Measurements from ENCODE around the gene USP24.
"Not testable (repeated sequence)": the region's sequence is repeated elsewhere in the genome, so short reads cannot be mapped to it uniquely, and the experiment has no call there.

The USP24 gene

DNA sequence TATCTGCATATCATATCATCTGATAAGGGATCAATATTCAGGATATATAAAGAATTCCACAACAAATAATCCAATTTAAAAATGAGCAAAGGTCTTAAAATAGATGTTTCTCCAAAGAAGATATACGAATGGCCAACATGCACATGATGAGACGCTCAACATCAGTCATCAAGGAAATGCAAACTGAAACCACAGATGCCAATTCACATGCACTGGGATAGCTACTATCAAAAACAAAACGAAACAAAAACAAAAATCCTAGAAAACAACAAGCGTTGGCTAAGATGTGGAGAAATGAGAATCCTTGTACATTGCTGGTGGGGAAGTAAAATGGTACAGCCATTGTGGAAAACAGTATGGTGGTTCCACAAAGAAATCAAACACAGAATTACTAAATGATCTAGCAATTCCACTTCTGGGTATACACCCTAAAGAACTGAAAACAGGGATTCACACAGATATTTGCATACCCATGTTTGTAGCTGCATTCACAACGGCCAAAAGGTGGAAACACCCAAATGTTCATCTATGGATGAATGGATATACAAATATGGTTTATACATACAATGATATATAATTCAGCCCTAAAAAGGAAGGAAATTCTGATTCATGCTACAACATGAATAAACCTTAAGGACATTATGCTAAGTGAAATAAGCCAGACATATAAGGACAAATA, 96.4 kb downstream of the USP24 start:
- no peak for DNase-seq (ENCODE audit: low read depth in 2 of 2)

DNA sequence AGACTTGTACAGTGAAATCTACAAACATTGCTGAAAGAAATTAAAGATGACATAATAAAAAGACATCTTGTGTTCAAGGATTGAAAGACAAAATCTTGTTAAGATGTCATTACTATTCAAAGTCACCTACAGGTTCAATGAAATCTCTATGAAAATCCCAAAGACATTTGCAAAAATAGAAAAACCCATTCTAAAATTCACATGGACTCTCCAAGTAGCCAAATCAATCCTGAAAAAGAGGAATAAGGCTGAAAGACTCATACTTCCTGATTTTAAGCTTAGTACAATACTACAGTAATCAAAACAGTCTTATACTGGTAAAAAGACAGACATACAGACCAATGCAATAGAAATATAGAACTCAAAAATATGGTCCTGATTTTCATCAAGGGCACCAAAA, 97.2 kb downstream of the USP24 start:
- no peak for DNase-seq (ENCODE audit: low read depth in 2 of 2)

DNA sequence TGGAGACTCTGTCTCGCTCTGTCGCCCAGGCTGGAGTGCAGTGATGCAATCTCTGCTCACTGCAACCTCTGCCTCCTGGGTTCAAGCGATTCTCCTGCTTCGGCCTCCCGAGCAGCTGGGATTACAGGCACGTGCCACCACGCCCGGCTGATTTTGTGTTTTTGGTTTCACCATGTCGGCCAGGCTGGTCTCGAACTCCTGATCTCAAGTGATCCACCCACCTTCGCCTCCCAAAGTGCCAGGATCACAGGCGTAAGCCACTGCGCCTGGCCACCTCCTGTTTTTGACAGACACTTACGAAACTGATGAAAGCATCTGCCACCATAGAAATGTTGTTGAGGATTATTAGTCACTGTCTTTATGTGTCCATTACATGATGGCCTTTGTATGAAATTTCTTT, 106.2 kb downstream of the USP24 start:
- not testable (repeated sequence) for DNase-seq (ENCODE audit: low read depth in 2 of 2)

DNA sequence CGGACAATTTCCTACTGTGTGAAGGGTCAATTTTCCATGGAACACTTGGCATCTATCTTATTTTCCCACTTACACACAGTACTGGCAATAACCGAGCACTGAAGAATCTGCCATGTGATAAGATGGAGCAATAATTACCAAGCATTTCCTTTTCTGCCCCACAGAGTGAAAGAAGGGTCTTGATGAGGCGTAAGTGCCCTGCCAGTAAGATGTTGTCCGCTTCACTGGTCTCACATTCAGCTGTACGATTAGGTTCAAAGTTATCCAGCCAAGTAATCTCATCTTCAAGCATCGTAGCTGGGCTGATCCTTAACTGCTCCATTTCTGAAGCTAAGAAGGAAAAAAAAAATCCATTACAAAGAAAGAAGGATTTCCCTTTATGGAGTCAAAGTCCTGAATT, 108.1 kb downstream of the USP24 start:
- no peak for DNase-seq (ENCODE audit: low read depth in 2 of 2)

DNA sequence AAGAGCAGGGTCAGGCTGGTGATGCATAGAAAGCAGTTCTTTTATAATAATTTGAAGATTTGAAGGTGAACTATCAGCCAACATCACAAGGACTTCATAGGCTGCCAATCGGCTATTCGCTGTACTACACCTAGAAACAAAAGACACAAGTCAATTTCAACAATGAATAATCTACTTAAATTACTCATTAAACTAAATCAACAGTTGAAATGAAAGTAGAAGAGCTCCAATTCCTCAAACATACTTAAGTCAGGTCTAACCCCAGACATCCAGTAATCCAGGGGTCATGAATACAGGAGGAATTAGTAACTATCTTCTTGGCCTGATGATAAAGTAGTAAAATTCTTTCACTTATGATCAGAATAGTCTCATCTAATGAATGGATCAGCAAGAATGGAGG, 111.3 kb downstream of the USP24 start:
- DNase-seq (ENCODE audit: low read depth in 2 of 2): no peak

DNA sequence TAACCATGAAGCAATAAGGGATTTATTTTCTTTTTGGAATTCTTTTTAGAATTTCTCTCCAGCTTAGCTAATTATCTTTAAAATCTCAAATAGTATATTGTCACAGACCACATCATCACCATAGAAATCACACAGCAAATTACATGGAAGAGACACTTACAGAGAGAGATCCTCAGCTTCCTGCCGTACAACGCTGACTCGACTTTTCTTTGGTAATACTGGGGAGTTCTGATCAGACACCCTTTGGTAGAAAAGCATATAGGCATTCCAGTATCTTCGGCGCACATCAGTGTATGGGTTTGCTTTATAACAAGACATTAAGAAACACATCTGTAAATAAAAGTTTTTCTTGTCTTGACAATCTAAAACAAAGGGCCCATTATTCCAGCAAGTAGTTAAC, 120.1 kb downstream of the USP24 start:
- DNase-seq (ENCODE audit: low read depth in 2 of 2): no peak

DNA sequence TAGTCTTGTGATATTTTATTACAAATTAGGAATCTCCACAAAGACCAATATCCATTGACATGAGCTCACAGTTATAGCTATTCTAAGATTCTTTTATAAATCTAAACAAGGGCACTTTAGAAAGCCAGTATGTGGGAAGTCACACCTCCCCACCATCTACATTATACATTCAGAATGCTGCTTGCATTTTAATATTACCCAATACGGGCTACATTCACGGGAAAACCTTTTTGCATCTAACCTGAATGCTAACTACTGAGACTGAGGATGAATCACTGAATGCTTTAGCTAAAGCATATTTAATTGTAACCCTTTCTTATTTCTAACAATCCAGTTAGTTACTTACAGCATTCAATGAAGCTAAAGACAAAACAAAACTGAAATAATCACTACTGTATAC, 122.7 kb downstream of the USP24 start:
- DNase-seq (ENCODE audit: low read depth in 2 of 2): no peak

DNA sequence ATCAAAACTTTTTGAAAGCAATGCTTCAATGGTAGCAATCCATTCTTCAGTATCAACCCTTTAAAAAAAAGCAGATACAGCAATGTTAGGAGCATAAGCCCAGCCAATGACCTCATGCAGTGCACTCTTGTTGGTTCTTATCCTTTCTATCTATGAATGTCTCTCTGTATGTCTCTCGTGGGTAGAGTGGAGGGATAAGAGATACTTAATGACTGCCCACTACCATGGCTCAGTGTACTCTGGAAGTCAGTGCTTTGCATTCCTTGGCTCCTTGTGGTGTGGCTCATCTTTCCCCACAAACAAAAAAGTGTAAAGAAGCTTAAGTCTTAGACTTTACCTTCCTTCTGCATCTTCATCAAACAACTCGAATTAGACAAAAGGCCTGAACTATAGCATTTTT, 125.5 kb downstream of the USP24 start:
- DNase-seq (ENCODE audit: low read depth in 2 of 2): no peak

DNA sequence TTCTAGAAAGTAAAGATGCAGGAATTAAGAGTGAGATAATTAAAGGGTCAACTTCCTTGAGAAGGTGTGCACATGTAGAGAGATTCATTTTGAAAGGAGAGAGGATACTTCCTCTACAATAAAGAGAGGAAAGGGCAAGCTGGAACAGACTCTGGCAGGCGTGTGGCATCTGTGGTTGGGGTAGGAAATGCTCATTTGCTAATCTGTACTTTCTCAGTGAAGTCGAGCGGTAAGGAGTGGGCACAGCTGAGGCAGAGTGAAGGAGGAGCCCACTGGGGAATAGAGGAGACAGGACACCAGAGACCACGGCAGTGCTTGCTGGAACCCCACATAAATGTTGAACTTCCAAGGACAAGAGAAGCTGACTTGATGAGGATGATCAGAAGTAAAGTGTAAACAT, 126.8 kb downstream of the USP24 start:
- no peak for DNase-seq (ENCODE audit: low read depth in 2 of 2)

DNA sequence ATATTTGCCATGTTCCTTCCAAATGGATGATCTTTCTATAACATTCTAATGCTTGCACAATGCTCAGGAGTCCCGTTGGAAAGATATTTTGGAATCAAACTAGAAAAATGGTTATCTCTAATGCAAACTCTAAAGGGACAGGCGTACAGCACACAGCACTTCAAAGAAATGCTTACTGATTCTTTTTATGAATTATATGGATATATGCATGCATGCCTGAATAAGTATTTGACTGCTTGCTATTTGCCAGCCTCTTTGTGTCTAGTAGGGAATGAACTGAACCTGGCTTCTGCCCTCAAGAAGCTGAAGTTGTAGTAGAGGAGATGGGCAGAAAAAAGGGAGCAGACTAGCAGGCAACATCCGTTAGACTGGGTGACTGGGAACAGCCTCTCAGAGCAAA, 127.7 kb downstream of the USP24 start:
- DNase-seq (ENCODE audit: low read depth in 2 of 2): no peak

DNA sequence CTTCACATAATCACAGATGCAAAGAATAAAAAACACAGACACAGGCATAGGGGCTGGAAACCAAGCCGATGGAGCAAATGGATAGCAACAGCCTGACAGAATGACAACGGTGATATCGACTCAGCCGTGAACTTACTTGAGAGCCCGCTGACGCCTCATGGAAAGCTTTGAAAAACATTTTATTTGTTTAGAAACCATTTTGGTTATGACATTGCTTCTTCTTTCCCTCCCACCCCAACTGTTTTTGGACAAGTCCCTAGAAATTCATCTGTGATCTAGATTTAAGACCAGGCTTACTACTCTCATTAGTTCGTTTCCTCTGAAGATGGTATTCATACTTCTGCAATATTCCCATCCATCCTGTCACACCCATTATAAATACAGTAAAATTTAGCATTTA, 130.9 kb downstream of the USP24 start:
- no peak for DNase-seq (ENCODE audit: low read depth in 2 of 2)

DNA sequence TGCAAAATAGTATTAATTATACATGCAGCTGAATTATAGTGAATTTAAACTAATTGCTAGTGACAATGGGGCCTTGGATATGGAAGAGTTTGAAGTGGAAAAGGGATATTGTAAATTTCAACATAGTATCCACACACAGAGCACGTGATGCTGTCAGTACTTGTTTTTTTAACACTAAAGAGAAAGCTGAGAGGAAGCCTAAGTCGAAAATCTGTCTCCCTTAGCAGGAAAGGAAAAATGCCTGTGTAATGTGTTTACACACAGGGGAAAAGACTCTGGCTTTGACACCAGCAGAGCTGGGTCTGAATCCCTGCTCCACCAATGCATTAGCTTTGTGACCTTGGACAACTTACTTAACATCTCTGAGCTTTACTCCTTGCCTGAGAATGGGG, 133.3 kb downstream of the USP24 start:
- DNase-seq (ENCODE audit: low read depth in 2 of 2): no peak

DNA sequence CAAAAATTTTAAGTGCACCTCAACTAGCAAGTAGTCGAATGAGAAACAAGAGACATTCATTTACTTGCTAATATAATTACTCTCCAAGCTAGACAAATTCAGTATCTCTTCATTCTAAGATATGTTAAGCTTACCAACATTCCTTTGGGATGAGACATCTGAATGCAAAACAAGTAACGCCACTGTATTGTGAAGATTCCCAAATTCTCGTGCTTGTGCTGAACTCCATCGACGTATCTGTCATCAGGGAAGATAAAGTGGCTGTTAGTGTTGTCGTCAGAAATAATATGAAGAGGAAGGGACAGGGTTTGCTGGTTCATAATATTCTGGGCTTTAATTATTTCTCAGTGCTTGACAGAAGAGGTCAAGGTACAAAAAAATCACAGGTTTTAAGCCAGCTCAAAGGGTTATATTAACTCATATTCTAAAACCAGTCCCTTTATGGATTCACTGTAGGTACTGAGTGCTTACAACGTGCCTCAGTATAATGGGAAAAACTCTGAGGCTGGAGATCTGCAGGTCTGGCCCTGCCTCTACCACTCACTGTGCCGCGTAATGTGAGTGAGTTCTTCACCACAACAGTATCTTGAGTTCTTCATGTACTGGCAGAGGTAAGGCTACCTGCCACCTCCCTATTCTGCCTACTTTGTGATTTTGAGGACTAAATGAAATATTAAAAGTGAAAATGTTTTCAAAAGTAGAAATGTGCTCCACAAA, 133.8 kb downstream of the USP24 start:
- DNase-seq (ENCODE audit: low read depth in 2 of 2): no peak

DNA sequence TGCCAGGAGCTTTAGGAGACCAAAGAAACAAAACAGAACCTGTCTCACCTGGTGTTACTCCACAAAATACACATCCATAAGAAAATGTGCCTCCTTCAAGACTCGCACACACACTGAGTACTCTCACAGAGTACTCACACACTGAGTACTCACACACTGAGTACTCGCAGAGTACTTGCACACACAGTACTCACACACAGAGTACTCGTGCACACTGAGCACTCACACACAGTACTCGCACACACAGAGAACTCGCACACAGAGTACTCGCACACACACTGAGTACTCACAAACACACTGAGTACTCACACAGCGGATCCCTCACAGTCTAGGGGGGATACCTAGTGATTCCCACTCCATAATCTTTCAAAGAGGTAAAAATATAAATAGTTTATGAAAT, 135.5 kb downstream of the USP24 start:
- DNase-seq (ENCODE audit: low read depth in 2 of 2): no peak

DNA sequence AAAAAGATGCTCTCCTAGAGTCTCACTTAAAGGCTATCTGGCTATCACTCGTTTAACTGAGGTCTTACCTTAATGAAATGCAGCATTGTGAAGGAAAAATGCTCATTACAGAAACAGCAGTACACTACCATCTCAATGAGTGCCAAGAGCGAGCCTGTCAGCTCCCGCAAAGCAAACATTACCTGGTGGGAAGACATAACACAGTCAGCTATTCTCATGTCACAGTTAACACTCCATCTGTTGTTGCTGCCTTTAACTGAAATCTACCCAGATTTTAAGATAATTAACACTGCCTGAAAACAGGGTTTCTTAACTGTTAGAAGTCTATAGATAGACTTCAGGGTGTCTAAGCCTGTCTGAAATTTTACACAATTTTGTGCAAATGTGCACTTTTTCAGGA, 136.7 kb downstream of the USP24 start:
- no peak for DNase-seq (ENCODE audit: low read depth in 2 of 2)

DNA sequence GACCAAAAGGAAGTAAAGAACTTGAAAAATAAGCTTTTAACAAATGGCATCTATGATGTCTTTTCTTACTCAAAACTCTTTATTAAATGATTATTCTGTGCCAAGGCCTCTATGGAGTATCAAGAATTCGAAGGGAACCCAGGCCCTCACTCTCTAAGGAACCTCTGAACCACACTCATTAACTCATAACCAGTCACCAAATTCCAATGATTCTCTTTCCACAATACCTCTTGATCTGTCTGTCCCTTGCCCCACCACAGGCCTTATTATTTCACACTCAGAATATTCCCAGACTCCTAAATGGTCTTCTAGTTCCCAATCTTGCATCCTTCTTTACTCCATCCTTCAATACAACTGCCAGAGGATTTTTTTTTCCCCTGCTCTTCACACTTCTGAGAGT, 138.8 kb downstream of the USP24 start:
- no peak for DNase-seq (ENCODE audit: low read depth in 2 of 2)

DNA sequence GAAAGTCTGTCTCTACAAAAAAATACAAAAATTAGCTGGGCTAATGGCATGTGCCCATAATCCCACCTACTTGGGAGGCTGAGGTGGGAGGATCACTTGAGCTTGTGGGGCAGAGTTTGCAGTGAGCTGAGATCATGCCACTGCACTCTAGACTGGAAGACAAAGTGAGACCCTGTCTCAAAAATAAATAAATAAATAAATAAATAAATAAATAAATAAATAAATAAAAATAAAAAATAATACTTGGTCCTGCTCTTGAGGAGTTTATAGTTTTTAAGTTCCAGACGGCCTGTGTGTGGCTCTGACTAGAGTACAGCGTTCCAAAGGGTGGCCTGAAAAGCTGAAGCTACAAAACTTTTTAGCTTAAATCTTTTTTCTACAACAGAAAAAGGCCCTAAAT, 140.7 kb downstream of the USP24 start:
- no peak for DNase-seq (ENCODE audit: low read depth in 2 of 2)

DNA sequence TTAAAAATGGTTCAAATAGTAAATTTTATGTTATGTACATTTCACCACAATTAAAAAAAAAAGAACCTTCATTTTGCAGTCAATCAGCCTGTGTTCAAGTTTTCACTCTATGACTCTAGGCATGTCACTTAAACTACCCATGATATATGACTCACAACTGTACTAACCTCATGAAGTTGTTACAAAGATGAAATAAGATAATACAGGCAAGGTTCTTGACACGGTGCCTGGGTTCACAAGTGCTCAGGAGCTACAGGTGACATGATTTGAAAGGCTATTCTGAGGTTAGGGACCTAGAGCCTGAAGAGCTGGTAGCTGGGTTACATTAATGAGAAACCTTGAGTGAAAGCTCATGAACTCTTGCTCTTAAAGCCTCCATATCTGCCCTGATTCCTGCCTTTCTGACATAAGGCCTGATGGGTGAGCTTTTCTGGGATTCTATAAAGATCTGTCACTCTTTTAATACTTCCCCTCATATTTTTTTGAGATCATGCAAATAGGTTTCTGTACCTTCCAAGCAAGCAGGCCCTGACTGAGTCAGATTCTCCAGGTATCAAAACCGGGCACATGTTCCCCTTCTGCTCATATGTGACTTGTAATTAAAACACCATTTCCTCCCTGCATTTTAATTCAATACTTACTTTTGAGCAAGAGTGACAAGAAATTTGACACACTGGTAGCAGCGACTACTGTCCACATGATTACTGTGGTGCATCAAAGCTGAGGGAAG, 141.8 kb downstream of the USP24 start:
- DNase-seq (ENCODE audit: low read depth in 2 of 2): no peak

DNA sequence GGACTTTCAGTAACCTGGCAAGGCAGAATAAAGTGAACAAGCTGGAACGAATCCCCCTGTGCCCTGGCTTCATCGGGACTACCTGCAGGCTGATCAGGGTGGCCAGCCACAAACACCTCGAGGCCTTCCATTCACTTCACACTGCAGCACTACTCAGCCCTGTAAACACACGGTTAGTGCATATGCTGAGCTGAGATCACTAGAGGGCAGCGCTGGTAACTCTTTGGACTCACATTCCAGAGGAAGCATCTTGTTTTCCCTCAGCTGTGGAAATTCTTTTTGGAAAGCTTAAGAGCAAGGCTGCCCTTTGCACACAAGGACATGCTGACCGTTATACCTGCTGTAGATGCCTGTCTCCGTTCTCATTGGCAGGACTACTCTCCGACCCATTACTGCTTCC, 143.7 kb downstream of the USP24 start:
- DNase-seq (ENCODE audit: low read depth in 2 of 2): no peak

DNA sequence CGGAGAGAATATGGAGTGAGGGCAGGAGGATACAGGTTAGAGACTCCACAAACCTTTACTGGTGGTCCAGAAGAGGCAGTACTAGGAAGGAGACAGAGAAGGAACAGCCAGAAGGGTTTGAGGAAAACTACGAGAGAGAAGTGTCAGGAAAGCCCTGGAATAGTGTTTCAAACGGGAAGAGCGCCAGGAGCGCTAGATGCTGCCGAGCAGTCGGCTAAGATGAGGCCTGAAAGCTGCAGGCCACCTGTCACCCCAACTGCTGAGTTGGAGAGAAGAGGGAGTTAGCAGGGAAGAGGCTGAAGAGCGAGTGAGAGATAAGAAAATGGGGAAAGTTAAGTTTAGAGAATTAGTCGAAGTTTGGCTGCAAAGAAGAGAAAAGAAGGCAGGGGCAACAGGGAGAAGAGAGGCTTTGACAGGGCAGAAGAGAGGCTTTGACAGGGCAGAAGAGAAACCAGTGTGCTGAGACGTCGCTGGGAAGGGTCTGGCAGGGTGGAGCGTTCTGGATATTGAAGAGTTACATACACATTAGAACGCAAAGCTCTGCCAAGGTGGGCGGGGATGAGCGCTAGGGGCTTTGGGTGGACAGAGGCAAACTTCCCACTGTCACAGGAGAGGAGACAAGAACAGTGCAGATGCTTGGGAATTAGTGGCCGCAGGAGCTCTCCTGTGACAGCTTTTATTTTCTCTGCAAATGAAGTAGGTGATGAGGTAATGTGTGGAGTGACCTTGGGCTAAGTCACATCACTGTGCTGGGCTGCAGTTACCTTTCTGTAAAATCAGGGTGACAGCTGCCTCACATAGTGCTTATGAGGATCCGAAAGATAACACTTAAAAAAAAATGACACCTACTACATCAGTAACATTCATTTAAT, 144.6 kb downstream of the USP24 start:
- DNase-seq (ENCODE audit: low read depth in 2 of 2): no peak

DNA sequence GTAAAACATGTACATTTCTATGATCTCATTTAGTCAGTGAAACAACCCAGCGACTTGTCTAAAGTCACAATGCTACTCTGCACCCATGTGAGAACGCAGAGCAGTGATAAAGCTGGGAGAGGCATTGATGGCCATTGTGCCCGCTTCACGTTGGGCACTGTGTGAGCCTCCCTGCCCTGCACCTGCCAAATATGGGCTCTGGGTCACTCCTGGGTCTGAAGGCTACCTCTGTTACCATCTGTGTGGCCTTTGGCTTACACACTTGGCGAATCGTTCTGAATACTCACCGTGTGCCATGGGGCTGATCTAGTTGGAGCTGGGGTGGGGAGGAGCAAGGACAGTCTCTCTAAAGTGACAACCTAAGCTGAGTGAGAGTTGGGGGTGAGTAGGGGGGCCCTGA, 145.9 kb downstream of the USP24 start:
- no peak for DNase-seq (ENCODE audit: low read depth in 2 of 2)

DNA sequence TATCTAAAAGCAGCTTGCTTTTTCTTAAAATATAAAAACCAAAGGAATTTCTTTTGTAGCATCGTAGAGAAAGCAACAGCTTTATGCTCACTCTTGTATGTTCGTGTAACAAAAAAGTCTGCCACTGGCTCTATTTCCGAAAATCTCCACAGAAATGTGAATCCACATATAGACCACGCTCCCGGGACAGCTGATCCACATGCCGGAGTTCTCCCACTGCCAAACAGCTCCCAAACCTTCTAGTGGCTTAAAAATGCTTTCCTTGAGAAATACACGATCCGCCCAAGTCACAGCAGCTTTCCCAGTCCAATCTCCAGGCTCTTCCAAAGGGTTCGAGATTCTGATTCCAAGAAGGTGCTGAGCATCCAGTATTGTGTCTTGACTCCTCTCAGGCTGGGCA, 146.5 kb downstream of the USP24 start:
- no peak for DNase-seq (ENCODE audit: low read depth in 2 of 2)

All from stimulated activated CD4-positive, alpha-beta T cell treated with anti-CD3 and anti-CD28 coated beads, Interleukin-4, amount 100 ng/mL, for 48 hours (primary cell).